NCI-H748 treated with DMSO at 0.1 percent for 48 hours (cell line): Measurements from ENCODE around the gene NRG3.

Experiments used
- DNase-seq: peaks from one replicate; lab custom pipeline; 2025; lab: John Stamatoyannopoulos, UW

Gene NRG3

DNA sequence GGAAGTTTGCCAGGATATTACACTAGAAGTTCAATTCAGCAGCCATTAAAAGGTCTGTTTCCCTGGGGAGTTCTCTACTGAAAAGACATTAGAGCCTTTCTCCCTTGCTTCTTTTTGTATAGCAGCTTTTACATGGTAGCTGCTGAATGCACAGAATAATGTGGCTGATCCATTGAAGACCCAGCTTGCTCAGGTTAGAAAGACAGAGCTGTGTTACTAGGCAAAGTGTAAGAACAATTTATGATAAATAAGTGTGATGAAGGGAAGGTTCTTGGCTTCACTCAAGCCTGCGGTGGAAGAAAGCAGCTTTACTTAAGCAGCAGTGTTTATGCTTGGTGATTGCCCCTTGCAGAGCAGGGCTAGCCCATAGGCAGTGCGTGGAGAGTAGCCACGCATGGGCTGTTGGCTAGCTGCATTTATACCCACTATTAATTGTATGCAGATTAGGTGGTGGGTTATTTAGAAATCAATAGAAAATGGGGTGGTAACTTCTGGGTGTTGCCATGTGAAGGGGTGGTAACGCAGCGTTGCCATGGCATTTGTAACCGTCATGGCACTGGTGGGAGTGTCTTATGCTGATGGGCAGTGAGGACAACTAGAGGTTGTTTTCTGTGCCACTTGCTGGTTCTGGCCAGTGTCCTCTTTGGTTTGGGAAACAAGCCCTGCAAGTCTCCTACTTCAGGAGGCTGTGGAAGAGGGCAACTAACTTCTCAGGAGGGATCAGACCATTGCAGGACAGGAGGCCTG lies 942.9 kb downstream of the NRG3 start:
- DNase-seq = no peak

DNA sequence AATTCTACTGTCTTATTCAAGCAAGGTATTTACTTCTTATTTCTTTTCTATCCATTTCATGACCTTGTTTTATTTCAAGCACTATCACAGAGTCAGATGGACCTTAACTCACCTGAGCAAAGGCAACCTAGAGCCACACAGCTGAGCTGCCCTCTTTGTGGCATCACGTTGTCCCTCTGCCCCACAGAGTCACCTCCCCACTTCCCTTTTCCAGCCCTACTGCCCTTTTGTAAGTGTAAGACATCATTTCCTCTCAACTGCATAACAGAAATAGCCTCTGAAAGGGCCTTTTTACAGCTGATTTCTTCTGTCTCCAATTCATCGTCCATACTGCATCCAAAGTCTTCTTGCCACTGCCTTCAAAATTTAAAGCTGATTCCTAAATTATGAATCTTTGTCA lies 946.0 kb downstream of the NRG3 start:
- no peak for DNase-seq

DNA sequence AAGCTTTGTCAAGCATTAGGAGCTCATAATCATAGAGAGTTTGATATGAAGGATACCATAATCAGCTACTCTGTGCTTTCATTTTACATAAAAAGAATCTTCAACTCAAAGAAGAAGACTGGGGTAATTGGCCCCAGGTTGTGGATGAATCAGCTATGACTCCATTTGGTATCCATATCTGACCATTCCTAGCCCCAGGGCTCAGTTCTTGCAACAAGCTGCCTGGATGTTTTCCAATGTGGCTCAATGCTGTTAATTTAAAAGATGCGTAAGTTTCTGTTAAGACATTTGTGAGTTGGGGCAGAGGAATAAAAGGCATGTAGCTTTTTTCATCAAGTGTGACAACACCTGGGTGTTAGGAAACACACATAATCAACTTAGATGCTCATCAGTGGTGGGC lies 951.1 kb downstream of the NRG3 start:
- DNase-seq = no peak

DNA sequence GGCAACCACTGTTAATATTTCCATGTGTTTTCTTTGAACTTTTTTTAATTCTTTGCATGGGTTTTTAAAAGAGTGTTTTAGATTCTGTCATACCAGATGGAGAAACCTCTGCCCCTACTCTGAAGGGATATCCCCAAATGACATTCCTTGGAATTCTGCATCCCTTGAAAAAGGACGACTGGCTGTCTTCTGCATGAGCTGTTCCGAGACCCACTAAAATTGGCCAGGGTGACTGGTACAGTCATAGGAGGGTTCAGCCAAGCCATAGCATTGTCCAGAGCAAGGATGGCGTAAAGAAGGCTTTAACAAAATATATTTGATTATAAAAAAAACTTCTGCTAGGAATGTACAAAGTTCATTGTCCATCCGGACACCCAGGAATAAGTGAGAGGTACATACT lies 952.9 kb downstream of the NRG3 start:
- no peak for DNase-seq

DNA sequence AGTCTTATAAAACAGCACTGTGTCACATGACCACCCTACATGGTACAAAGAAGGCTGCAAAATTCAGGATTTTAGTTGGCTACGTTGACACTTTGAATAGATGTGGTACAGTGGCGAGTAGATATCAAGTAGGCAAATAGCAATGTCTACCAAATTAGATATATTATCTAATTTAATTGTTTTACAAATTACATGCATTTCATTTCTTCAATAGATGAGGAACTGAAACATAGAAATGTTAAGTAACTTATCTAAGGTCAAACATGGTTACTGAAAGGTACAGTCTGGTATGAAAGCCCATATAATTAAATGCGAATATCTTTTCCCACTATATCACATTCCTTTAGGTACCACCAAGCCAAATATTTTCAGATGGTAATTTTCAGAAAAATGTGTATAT lies 972.2 kb downstream of the NRG3 start:
- no peak for DNase-seq

DNA sequence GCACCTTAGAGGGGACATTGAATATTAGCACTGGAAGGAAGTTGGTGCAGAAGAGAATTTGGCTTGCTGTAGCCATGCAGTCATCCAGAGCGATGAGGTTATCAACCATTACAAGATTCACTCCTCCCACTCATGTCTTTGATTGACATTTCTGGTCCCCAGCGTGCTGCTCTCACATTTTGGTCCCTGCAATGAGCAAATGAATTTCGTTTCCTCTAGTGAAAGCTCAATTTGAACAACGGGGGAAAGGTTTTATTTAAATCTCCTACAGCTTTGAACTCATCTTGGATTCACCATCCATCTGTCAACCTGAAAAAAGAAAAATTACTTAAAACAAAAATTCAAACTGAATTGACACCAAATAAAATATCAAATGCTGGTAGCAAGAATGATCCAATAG lies 975.2 kb downstream of the NRG3 start:
- DNase-seq = no peak

DNA sequence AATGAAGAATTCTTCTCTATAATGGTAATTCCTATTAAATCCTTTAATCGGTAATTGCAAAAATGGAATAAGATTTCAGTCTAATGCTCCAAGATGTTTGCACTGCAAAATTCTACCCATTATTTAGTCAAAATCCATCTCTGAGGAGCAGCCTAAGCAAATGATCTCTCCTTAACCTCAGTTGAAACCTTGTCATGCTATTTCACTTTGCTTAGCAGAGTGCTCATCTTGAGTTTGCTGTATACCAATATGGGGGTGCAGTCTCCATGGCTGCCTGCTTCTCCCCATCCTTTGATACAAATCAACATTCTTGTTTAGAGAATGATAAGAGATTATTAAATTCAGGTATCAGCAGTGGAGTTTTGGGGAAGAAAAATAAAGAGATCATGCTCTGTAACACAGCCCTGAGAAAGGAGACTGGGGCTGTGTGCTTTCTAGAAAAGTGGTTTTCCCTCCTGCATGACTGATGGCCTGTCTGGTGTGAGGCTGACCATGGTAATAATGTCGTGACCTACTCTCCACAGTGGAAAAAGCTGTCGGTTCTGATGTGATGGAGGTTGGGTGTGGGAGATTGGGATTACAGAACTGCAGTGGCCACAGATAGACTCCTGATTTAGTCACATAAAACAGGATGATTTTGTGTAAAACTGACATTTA lies 982.1 kb downstream of the NRG3 start:
- DNase-seq = no peak

DNA sequence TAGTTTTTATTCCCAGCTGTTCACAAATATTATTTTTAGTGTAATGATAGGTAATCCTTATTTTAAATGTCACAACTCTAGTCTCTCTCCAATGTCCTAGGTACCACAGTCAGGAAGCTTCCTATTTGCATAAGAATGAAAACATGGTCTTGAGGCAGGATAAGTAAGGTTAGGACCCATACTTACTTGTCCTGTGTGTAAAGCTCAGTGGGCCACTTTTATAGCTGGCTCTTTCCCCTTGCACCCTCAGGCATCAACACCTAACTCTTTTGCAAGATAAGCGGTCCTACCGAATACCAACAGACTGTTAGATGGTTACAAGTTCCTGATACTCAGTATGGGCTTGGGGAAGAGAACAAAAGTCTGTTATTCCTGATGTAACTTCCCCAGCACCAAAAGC lies 986.9 kb downstream of the NRG3 start:
- no peak for DNase-seq

DNA sequence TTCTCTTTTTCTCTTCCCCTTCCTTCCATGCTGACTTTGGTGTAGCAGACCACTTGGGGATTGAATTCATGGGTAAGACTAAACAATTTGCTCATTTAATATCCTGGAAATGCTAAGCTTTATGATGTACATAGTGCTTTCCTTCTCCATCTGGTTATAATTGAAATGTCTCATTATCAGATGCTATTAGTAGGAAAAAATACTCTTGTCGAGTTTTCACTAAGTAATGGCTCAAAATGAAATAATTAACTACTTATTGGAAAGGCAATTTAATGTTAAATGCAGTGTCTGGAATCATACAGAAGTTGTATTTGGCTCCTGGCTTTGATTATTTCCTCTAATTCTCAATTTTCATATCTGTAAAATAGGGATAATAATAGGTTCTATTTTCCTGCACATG lies 990.4 kb downstream of the NRG3 start:
- no peak for DNase-seq

DNA sequence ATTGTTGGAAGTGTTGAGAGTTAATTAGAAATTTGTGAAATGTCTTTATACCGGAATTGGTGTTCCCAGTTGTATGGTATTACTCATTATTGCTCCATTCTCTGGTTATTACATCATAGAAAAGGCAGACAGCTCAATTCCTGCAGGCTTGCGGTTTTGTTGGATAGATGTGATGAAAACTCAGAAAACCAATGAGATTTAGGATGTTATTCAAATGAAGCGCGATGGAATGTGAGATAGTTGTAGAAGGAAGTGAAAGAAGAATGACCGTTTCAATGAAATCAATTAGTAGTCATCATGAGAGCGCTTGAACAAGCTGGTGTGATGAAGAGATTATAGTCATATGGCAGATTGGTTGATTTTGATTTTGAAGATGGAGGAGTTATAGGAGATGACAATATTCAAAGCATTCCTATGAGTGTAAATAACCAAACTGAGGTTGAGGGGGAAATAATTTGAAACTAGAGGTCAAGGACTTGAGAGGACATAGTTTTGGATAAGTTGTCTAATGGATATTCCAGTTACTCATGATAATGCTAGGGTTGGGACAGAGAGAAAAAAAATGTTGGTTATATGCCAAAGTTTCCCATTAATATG lies 991.5 kb downstream of the NRG3 start:
- DNase-seq = no peak

DNA sequence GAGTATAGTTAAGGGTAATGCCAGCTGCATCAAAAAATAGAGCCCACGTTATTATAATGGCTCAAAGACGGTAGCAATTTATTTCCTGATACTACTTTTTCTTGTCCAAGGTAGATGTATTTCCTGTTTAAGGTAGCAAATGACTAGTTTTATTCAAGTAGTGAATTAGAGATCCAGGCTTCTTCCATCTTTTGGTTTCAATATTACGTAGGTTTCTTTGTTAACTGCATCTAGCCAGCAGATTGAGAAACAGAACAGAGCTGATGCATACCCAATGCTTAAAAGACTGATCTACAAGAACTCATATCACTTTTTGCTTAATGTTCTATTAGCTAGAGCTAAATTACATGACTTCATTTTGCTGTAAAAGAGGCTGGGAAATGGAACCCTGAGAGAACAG lies 992.1 kb downstream of the NRG3 start:
- no peak for DNase-seq

DNA sequence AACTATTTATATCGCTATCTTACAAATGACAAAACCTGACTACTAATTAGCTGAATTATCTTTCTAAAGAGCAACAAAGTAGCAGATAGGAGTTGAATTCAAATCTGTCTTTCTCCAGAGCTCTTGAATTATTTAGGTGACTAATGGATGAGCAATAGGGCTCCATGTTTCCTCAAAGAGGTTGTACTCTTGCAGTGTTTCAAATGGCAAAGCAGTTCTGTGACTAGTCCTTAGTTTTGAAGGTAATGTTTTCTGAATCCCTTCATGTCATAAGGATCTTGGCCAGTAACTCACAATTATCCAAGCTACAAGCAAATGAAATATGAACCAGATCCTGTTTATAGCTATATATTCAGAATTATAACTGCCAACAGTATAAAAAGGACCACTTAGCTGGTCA lies 999.7 kb downstream of the NRG3 start:
- no peak for DNase-seq

DNA sequence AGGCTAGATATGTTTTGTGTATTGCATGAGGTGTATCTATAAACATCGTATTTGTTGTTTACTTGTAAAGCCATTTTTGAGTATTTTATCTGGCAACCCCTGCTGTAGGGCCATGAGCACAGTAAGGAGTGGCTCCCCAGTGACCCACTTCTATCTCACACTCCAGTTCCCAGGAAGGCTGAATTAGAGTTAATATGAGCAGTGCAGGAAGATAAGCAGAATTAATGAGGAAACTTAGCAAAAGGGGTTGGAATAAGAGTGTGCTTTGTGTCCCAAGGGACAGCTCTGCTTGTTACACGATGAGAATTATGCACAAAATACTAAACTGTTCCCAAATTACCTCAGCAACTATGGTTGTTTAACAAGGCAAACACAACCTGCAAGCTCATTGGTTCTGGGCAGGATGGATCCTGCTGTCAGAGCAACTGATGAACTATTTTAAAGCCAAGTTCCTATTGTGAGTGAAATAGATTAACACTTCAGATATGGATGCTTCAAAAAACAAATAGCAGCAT lies 1005.8 kb downstream of the NRG3 start:
- DNase-seq = no peak

DNA sequence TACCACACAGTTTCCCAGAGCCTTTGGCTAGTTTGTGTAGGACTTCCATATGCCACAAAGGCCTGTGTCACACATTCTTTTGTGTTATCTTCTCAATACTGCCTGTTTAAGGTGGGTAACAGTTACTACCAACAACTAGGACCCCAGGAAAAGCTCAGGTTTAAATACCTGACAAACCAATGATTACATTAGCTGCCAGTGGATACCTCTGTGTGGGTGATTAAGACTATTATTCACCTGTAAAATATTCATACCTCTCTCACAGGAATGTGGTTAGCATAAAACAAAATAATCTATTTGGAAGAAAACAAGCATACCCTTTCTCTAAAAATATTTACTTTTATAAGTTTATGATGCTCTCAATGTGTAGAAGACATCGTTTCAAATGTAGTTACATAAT lies 1007.7 kb downstream of the NRG3 start:
- no peak for DNase-seq

DNA sequence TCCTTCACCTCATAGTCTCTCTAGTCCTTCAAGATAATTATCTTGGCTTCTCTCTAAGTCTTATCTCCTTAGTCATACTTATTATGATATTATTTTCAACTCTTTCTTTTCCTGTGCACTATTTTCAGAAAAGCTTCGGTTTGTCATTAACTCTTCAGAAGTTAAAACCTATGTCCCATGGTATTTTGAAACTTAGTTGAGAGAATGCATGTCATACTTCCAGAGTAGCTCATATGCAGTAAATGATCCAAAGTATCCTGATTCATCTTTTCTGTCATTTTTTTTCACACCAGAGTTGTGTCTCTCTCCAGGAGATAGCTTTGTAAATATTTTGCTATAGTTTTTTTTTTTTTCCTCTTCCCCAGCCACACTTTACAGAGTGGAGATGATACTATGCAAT lies 1008.6 kb downstream of the NRG3 start:
- no peak for DNase-seq

DNA sequence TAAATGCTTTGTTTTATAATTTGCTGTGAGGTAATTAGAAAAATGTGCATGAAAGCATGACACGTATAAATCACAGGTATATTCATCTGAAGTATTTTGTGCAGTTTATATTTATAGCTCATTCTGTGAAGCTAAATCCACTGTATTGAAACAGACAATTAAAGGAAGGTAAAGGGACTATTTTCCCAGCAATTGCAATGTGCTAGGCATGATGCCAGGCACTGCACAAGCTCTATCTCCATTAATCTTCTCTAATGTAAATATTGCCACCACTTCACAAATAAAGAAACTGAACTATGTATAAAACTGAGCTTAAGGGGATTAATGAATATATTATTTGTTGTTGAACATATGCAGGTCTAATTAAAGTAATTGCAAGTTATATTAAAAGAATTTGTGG lies 1012.5 kb downstream of the NRG3 start:
- DNase-seq = peak; percentile 54

DNA sequence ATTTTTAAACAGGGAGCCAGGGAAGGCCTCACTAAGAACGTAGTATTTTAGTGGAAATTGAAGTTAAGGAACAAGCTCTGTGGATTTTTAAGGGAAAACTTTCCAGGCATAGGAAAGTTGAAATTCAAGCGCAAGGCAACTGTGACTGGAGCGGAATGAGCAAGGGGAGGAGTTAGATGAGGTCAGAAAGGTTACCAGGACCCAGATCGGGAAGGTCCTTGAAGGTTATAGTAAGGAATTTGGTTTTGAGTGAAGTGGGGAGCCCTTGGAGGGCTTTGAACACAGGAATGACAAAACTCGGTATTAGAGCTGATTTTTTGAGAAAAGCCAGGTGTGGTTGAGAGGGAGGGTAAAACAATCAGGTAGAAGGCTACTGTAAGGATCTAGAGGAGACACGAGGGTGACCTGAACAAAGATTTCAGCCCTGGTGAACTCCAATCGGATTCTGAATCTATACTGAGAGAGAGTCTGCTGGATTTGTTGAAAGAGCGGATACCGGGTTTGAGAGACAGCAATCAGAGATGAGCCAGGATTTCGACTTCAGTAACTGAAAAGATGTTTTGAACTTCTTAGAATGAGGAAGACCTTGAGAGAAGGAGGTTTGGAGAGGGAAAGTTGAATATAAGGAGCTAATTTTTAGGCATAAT lies 1013.9 kb downstream of the NRG3 start:
- DNase-seq = no peak

DNA sequence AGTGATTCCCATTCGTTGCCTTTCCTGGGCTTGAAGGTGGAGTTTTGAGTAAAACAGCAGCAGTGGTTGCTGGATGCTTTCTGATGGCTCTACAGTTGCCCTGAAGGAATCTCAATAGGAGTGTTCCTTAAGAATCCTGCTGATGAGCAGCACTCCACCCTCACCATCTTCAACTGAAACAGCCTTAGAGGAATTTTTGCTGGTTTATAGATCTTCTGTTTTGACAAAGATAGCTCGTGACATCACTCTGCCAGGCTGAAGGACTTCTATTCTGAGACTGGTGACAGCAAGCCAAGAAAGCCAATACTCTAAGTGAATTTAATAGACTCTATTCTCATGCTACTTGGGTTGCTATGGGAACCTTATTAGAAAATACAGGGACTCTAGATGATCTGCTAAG lies 1014.7 kb downstream of the NRG3 start:
- no peak for DNase-seq

DNA sequence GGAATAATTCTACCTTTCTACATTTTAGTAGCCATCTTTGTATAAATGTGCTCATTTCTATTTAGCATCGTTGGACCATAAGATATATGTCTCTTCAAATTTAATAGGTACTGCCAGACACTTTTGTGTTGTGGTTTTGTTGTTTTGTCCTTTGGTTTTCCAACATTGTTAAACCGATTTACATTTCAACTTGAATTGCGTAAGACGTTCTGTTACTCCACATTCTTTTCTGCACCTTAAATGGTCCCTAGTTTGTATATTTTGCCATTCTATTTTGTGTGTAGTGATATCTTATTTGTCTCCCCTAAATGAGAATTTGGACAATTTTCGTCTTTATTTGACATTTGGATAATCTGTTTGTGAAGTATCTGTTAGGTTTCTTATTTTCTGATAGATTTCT lies 1015.6 kb downstream of the NRG3 start:
- no peak for DNase-seq

DNA sequence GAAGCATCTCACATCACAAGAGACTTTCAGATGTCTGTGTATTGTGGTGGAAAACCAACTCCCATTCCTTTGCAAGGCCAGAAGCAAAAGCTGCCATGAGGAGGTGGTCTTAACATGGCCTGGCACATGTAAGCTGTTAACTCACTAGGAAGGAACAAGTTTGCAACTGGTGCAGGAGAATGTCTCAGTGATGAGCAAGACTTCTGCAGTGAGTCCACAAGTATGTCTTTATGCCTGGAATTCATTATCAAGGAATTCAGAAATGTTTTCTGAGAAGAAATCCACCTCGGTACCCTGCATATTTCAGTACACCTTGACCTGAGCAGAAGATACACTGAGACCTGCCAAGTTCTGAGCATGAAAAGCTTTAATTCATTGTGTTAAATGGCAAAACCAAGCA lies 1033.1 kb downstream of the NRG3 start:
- DNase-seq = no peak

DNA sequence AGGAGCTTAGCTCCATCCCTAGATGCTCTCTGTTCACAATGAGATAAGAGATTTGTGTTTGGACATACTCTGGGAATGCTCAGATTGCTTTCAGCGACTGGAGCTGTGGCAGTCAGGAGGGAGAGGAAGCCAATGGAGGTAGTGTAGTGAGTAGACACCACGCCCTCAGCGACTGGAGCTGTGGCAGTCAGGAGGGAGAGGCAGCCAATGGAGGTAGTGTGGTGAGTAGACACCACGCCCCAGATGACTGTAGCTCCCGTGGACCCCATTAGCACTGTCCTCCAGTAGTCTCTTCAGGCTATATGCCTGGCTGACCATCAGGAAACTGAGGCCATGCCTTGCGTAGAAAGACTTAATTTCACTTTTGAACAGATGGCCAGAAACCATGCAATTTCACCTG lies 1033.8 kb downstream of the NRG3 start:
- no peak for DNase-seq

DNA sequence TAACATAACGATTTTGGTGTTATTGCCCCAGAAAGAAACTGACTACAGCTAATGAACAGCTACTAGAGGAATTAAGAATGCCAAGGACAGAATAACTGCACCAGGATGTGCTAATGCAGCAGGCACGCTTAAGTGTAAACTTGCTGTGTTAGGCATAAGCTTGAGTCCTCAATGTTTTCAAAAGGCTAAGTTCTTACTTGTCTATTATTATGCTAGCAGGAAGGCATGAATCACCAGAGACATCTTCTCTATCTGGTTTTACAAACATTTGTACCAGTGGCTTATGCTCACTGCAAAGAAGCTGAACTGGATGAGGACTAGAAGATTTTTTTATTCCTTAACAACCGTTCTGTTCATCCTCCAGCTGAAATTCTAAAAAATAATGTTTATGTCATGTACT lies 1035.3 kb downstream of the NRG3 start:
- no peak for DNase-seq

DNA sequence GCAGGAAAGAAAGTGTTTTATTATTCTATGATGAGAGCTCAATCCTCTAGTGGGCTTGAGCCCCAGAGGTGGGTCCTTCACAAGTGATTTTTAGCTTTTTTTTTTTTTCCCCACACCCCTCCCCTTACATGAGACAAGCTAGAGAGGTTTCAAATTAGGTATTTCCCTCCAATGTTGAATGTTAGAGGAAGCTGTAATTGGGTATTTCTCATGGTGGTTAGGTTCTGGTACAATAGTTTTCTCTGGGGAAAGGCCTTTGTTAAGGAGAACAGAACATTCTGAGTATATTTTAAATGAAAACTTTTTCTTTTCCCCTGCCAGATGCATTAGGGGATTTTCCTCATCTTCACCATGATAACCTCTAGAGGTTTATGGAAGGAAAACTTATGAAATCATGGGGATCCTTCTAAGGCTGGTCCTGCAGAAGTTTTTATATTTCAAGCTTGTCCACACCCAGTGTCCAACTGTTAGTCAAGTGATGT lies 1039.7 kb downstream of the NRG3 start:
- DNase-seq = no peak
